Measurements from ENCODE around the gene OR1L8.

- TF ChIP-seq POLR2AphosphoS5 (IDR thresholded peaks at IDR 0.05; ENCODE audit: low read depth) (no peak), CTCF (conservative IDR thresholded peaks at IDR 0.05; ENCODE audit: low read depth in 2 of 2) (no peak), REST (IDR thresholded peaks at IDR 0.05; ENCODE audit: unreplicated experiment) (no peak), EZH2 (IDR thresholded peaks at IDR 0.05; ENCODE audit: low read depth, unreplicated experiment) (no peak), JUNB (IDR thresholded peaks at IDR 0.05; ENCODE audit: unreplicated experiment) (no peak), CREB1 (CRISPR knock-in tag; IDR thresholded peaks at IDR 0.05; ENCODE audit: low read depth) (no peak)
These were observed 31.8 kb downstream of the OR1L8 start for GRCh38 chr9:122551371-122551770.
